Prostate gland (tissue), 2 donors: ENCODE data around the gene NMUR2.

Experiments
- CTCF ChIP-seq, 4 experiments: fragments of 200-600 bp in 2 of 4; fragments of 450-650 bp in 2 of 4; sonication (generic) in 2 of 4; IDR thresholded peaks; 1 replicate in 3 of 4; 2 replicates in 1 of 4; pipeline ENCODE4 v1.5.1; 2016 to 2019; ENCODE audit warnings: antibody characterized with exemption in 4 of 4, mild to moderate bottlenecking in 2 of 4, moderate library complexity in 2 of 4
- POLR2A ChIP-seq: fragments of 450-650 bp; IDR thresholded peaks from one replicate; pipeline ENCODE4 v1.6.1; 2016; ENCODE audit warnings: antibody characterized with exemption, mild to moderate bottlenecking
- POLR2AphosphoS5 ChIP-seq: sonication (generic); formaldehyde crosslinking; IDR thresholded peaks from one replicate; pipeline ENCODE4 v1.6.1; 2017; ENCODE audit warnings: antibody characterized with exemption

DNA sequence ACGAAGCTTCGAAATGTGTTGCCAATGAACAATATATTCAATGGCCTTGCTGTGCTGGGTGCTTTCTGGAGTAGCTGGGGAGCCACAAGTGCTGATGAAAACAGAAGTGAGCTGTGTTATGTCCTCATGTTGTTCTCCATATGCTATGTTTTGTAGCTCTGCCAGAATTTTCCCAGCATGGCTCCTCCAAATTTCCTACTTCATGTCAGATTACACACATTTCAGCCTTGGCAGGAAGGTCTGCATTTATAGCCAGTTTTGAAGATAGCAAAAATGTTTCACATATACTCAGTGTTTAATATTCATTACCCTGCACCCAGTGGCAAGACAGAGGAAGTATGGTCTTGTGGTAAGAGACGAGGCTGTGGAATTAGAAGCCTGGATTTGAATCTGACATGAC is 22.6 kb upstream of the NMUR2 start:
- TF ChIP-seq CTCF (IDR thresholded peaks at IDR 0.05) (no peak), POLR2AphosphoS5 (no peak), POLR2A (no peak)
